ENCODE data around the gene EIF4E3. TPM values are rescaled to one million over a fixed set of nuclear protein-coding genes. Genes with fewer than 3 reads are reported as not detected.

The EIF4E3 gene
- polyA plus RNA-seq, 1 donor (not counting 4 experiments of a cell fraction or from before 2014, with no cell fraction given) = 2.2 TPM

- H3K9ac ChIP-seq (ENCODE audit: control insufficient read depth, extremely low read depth, insufficient read depth, low read length) = no peak overlapping the region
- no peak for TF ChIP-seq CTCF (optimal IDR thresholded peaks at IDR 0.05 in 1 of 3, IDR thresholded peaks at IDR 0.05 in 1 of 3, conservative IDR thresholded peaks at IDR 0.05 in 1 of 3; ENCODE audit: extremely low read depth in 1 of 3, insufficient read depth in 2 of 3, low read length in 3 of 3)
- no peak for TF ChIP-seq EZH2 (IDR thresholded peaks at IDR 0.05; ENCODE audit: low read length)
- no peak overlapping the region for H3K27ac ChIP-seq (ENCODE audit: control insufficient read depth, insufficient read depth, low read length)
- no peak overlapping the region for H2AFZ ChIP-seq (ENCODE audit: control insufficient read depth, low read length)
- H4K20me1 ChIP-seq (ENCODE audit: control insufficient read depth, extremely low read depth, insufficient read depth, low read length) = no peaks in the 10 kb centered on the region
- H3K9me3 ChIP-seq (ENCODE audit: control insufficient read depth, low read depth, low read length) = no peaks in the 10 kb centered on the region
- H3K4me2 ChIP-seq (ENCODE audit: control insufficient read depth, extremely low read depth, insufficient read depth, low read depth, low read length) = no peak overlapping the region
- no peaks in the 10 kb centered on the region for H3K9me1 ChIP-seq (ENCODE audit: control insufficient read depth, extremely low read depth, insufficient read depth, low read length)
- no peak for DNase-seq (ENCODE audit: low read depth, low spot score)
- no peaks in the 10 kb centered on the region for H3K36me3 ChIP-seq (ENCODE audit: control insufficient read depth in 2 of 2, extremely low read depth in 1 of 2, insufficient read depth in 2 of 2, low read length in 2 of 2)
- FAIRE-seq = no peak
- dilution Hi-C loops (cut with MboI; ENCODE audit: extremely low pct_ligation_motif_present, low sequenced_read_pairs) = no loop called here
- peaks cover 4% of the 10 kb centered on the region for H3K27me3 ChIP-seq (ENCODE audit: control insufficient read depth, extremely low read depth, insufficient read depth, low read length)
- H3K4me3 ChIP-seq (ENCODE audit: control insufficient read depth in 2 of 3, extremely low read depth in 1 of 3, insufficient read depth in 2 of 3, low read depth in 1 of 3, low read length in 3 of 3) = no peak overlapping the region
- H3K4me1 ChIP-seq (ENCODE audit: control insufficient read depth, extremely low read depth, insufficient read depth, low read length) = no peaks in the 10 kb centered on the region
- no peaks in the 10 kb centered on the region for H3K79me2 ChIP-seq (ENCODE audit: control insufficient read depth, insufficient read depth, low read length)
Measured at GRCh38 chr3:71742621-71743020, 17.4 kb upstream of the EIF4E3 start.

- no peak overlapping the region for H3K27ac ChIP-seq (ENCODE audit: control insufficient read depth, insufficient read depth, low read length)
- no peak overlapping the region for H3K4me3 ChIP-seq (ENCODE audit: control insufficient read depth in 2 of 3, extremely low read depth in 1 of 3, insufficient read depth in 2 of 3, low read depth in 1 of 3, low read length in 3 of 3)
- dilution Hi-C loops (cut with MboI; ENCODE audit: extremely low pct_ligation_motif_present, low sequenced_read_pairs) = no loop called here
- H4K20me1 ChIP-seq (ENCODE audit: control insufficient read depth, extremely low read depth, insufficient read depth, low read length) = no peaks in the 10 kb centered on the region
- FAIRE-seq = no peak
- no peaks in the 10 kb centered on the region for H3K79me2 ChIP-seq (ENCODE audit: control insufficient read depth, insufficient read depth, low read length)
- no peaks in the 10 kb centered on the region for H3K9me3 ChIP-seq (ENCODE audit: control insufficient read depth, low read depth, low read length)
- H3K4me2 ChIP-seq (ENCODE audit: control insufficient read depth, extremely low read depth, insufficient read depth, low read depth, low read length) = no peak overlapping the region
- DNase-seq (ENCODE audit: low read depth, low spot score) = no peak
- no peaks in the 10 kb centered on the region for H3K9me1 ChIP-seq (ENCODE audit: control insufficient read depth, extremely low read depth, insufficient read depth, low read length)
- no peaks in the 10 kb centered on the region for H3K4me1 ChIP-seq (ENCODE audit: control insufficient read depth, extremely low read depth, insufficient read depth, low read length)
- no peak overlapping the region for H3K9ac ChIP-seq (ENCODE audit: control insufficient read depth, extremely low read depth, insufficient read depth, low read length)
- H3K36me3 ChIP-seq (ENCODE audit: control insufficient read depth in 2 of 2, extremely low read depth in 1 of 2, insufficient read depth in 2 of 2, low read length in 2 of 2) = no peaks in the 10 kb centered on the region
- TF ChIP-seq EZH2 (IDR thresholded peaks at IDR 0.05; ENCODE audit: low read length) = no peak
- TF ChIP-seq CTCF (optimal IDR thresholded peaks at IDR 0.05 in 1 of 3, IDR thresholded peaks at IDR 0.05 in 1 of 3, conservative IDR thresholded peaks at IDR 0.05 in 1 of 3; ENCODE audit: extremely low read depth in 1 of 3, insufficient read depth in 2 of 3, low read length in 3 of 3) = no peak
- H3K27me3 ChIP-seq (ENCODE audit: control insufficient read depth, extremely low read depth, insufficient read depth, low read length) = peaks cover 4% of the 10 kb centered on the region
- no peak overlapping the region for H2AFZ ChIP-seq (ENCODE audit: control insufficient read depth, low read length)
Measured at GRCh38 chr3:71734881-71735280, 9.7 kb upstream of the EIF4E3 start.
